Suprapubic skin (tissue), 4 donors: ENCODE results near the gene PVALB. TPM values are rescaled to one million over a fixed set of nuclear protein-coding genes. Genes with fewer than 3 reads are reported as not detected.
"Not testable (repeated sequence)": the region's sequence is repeated elsewhere in the genome, so short reads cannot be mapped to it uniquely, and the experiment has no call there.

ENCODE experiments used
- DNase-seq, 2 donors: peaks; one replicate each; pipeline ENCODE4 v3.0.0-alpha.2; 2019; ENCODE audit warnings: low spot score in 2 of 2
- H3K27ac ChIP-seq: fragments of 200-600 bp; sonication (generic); one replicate; pipeline ENCODE4 v1.5.1; 2019
- H3K27me3 ChIP-seq: fragments of 200-600 bp; sonication (generic); one replicate; pipeline ENCODE4 v1.5.1; 2019
- H3K36me3 ChIP-seq: fragments of 200-600 bp; sonication (generic); one replicate; pipeline ENCODE4 v1.5.1; 2019
- H3K4me1 ChIP-seq: fragments of 200-600 bp; sonication (generic); one replicate; pipeline ENCODE4 v1.5.1; 2019
- H3K4me3 ChIP-seq: fragments of 200-600 bp; sonication (generic); one replicate; pipeline ENCODE4 v1.5.1; 2019; ENCODE audit warnings: mild to moderate bottlenecking
- H3K9me3 ChIP-seq: fragments of 200-600 bp; sonication (generic); one replicate; pipeline ENCODE4 v1.5.1; 2019
- EP300 ChIP-seq: sonication (generic); formaldehyde crosslinking; IDR thresholded peaks from one replicate; pipeline ENCODE4 v1.6.1; 2017; ENCODE audit warnings: antibody characterized with exemption
- POLR2A ChIP-seq, 2 donors: fragments of 450-650 bp; IDR thresholded peaks; one replicate each; pipeline ENCODE4 v1.6.1; 2017; ENCODE audit warnings: antibody characterized with exemption in 2 of 2, mild to moderate bottlenecking in 2 of 2, moderate library complexity in 2 of 2
- POLR2AphosphoS5 ChIP-seq, 3 donors: sonication (generic); formaldehyde crosslinking; IDR thresholded peaks; one replicate each; pipeline ENCODE4 v1.6.1; 2017; ENCODE audit warnings: antibody characterized with exemption in 3 of 3
- whole genome bisulfite sequencing: methylation state at CpG from one replicate; pipeline ENCODE4 v1.1.5; 2018; 5-methylcytosine and 5-hydroxymethylcytosine counted together
- total RNA-seq, 4 donors: library from RNA; depleted of rRNA; stranded (reverse); fragments of >200 nt; gene quantifications; one replicate each; pipeline ENCODE4 v1.1.0, GENCODE V29; 2016
- TF ChIP-seq, protein P1 (sequence below), 2 donors: fragments of 200-600 bp in 1 of 2; fragments of 450-650 bp in 1 of 2; sonication (generic) in 1 of 2; IDR thresholded peaks; one replicate each; pipeline ENCODE4 v1.5.1; 2016 to 2019; ENCODE audit warnings: antibody characterized with exemption in 2 of 2, mild to moderate bottlenecking in 1 of 2, moderate library complexity in 1 of 2

Gene PVALB
- total RNA-seq, 4 donors from 2014 or later: not detected

DNA sequence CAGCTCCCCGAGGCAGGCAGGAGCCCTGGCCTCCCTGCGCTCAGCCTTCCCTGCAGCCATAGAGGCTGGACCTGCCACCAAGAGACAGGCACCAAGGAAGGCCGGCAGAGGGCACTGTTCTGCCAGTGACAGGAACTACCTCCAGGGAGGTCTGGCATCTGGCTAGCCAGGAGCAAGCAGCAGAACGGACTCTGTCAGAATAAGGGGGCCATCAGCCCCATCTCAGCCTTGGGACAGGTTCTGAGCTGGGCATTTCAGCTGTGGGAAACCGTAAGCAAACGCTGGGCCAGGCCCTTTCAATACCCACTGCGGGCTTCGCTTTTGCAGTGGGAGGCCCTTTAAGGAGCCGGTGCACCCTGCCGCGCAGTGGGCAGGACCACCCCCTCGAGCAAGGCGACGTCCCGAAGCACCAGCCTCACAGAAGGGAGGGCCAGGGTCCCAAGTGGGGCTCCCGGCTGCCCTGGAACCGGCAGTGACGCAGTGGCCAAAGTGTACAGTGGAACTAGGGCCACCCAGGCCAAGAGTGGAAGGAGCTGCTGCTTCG is 59.1 kb downstream of the PVALB start:
- Histone ChIP-seq H3K9me3 (no peaks in the 10 kb centered on the region), H3K4me1 (peaks cover 3% of the 10 kb centered on the region), H3K36me3 (no peaks in the 10 kb centered on the region), H3K27ac (no peak overlapping the region), H3K4me3 (no peak overlapping the region), H3K27me3 (peaks cover 23% of the 10 kb centered on the region)
- TF ChIP-seq, protein P1, sequence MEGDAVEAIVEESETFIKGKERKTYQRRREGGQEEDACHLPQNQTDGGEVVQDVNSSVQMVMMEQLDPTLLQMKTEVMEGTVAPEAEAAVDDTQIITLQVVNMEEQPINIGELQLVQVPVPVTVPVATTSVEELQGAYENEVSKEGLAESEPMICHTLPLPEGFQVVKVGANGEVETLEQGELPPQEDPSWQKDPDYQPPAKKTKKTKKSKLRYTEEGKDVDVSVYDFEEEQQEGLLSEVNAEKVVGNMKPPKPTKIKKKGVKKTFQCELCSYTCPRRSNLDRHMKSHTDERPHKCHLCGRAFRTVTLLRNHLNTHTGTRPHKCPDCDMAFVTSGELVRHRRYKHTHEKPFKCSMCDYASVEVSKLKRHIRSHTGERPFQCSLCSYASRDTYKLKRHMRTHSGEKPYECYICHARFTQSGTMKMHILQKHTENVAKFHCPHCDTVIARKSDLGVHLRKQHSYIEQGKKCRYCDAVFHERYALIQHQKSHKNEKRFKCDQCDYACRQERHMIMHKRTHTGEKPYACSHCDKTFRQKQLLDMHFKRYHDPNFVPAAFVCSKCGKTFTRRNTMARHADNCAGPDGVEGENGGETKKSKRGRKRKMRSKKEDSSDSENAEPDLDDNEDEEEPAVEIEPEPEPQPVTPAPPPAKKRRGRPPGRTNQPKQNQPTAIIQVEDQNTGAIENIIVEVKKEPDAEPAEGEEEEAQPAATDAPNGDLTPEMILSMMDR (IDR thresholded peaks at IDR 0.05): peak; percentile 38 to 81
- no peak for TF ChIP-seq POLR2AphosphoS5 (IDR thresholded peaks at IDR 0.05)
- WGBS: 76% methylated on average over 16 of the region's 19 CpGs
- DNase-seq: peak; percentile 75 to 87

DNA sequence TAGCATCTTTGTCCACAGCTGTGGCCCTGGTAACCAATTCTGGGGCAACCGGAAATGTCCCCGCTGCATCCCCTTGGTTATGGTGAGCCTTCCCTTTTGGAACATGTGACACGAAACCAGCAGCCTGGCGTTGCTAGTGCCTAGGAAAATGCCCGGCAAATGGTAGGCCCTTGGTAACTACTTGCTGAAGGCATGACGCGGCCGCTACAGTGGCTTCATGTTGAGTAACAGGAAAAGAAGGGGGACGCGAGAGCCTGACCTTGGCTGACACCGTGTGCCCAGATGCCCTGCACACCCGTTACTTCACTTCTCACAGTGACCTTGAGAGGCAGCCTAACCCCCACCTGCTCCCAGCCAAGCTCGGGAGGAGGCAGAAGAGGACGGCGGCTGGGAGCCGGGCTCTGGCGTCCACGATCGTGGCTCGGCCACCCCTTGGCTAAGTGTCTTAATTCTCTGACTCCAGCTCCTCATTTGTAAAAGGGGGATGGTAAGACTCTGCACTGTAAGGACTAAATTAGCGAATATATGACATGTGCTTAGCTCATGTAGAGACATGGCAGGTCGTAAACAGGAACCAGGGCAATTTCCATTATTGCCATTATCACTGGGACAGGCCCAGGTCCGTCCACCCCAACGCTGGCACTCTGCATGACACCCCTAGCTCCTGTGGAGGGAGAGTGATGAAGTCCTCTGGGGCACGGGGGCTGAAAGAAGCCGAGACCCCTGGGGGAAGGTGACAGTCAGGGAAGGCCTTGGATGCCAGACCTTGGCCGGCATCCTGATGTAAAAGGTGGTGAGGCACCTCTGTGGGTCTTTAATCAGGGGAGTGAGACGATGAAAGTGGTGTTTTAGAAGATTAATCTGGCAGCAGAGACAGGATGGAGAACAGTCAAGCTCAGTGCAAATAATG is 59.8 kb downstream of the PVALB start:
- Histone ChIP-seq H3K27ac (no peak overlapping the region), H3K27me3 (peaks cover 27% of the 10 kb centered on the region), H3K4me1 (peaks cover 7% of the 10 kb centered on the region), H3K9me3 (no peaks in the 10 kb centered on the region), H3K36me3 (no peaks in the 10 kb centered on the region), H3K4me3 (no peak overlapping the region)
- 68% methylated on average over 26 of the region's 28 CpGs for WGBS
- TF ChIP-seq POLR2A (IDR thresholded peaks at IDR 0.05) (no peak), POLR2AphosphoS5 (IDR thresholded peaks at IDR 0.05) (no peak), EP300 (no peak)
- TF ChIP-seq, protein P1 (IDR thresholded peaks at IDR 0.05): no peak
- peak; percentile 50 to 69 for DNase-seq

DNA sequence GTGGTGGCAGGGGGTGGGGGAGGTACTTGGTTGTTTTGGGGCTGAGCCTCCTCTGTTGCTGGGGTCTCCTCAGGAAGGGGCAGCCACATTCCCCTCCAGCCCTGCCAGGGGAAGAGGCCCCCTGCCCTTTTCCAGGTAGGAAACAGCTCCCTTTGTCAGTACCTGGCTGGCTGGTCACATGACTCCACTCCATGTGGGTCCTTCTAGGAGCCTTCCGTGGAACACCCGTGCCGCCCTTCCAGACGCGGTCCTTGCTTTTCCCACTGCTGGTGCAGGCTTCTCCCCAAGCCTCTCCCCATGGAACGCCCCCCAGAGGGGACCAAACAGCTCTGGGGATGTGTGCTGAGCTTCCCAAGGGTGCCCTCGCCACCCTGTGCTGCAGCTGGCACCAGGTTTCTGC is 60.8 kb downstream of the PVALB start:
- Histone ChIP-seq H3K27me3 (peaks cover 27% of the 10 kb centered on the region), H3K4me3 (no peak overlapping the region), H3K9me3 (no peaks in the 10 kb centered on the region), H3K27ac (no peak overlapping the region), H3K36me3 (no peaks in the 10 kb centered on the region), H3K4me1 (peaks cover 7% of the 10 kb centered on the region)
- 63% methylated on average over 7 of the region's 7 CpGs for WGBS
- TF ChIP-seq POLR2AphosphoS5 (IDR thresholded peaks at IDR 0.05): no peak
- TF ChIP-seq POLR2A (IDR thresholded peaks at IDR 0.05): no peak
- DNase-seq: peak; percentile 36 to 41

DNA sequence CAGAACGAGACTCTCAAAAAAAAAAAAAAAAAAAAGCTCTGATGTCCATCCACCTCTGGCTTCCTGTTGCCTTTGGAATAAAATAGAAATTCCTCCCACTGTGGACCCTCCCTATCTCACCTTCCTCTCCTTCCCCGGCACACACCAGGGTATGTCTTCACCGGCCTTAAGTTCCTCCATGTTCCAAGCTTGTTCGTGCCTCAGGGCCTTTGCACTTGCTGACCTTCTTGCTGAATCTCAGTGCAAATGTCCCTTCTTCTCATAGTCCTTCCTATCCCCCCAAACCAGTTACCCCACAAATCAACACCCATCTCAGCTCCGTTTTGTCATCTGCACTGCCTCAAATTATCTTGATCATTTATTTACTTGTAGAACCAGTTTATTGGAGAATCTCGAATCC is 61.5 kb downstream of the PVALB start:
- peak; percentile 6 to 15 for DNase-seq
- Histone ChIP-seq H3K4me3 (no peak overlapping the region), H3K27me3 (peaks cover 27% of the 10 kb centered on the region), H3K4me1 (peaks cover 7% of the 10 kb centered on the region), H3K36me3 (no peaks in the 10 kb centered on the region), H3K9me3 (no peaks in the 10 kb centered on the region), H3K27ac (no peak overlapping the region)
- WGBS: 84% methylated on average over 6 of the region's 6 CpGs
- TF ChIP-seq, protein P1 (IDR thresholded peaks at IDR 0.05): no peak
- TF ChIP-seq EP300: no peak
- no peak for TF ChIP-seq POLR2AphosphoS5 (IDR thresholded peaks at IDR 0.05)
- no peak for TF ChIP-seq POLR2A (IDR thresholded peaks at IDR 0.05)

DNA sequence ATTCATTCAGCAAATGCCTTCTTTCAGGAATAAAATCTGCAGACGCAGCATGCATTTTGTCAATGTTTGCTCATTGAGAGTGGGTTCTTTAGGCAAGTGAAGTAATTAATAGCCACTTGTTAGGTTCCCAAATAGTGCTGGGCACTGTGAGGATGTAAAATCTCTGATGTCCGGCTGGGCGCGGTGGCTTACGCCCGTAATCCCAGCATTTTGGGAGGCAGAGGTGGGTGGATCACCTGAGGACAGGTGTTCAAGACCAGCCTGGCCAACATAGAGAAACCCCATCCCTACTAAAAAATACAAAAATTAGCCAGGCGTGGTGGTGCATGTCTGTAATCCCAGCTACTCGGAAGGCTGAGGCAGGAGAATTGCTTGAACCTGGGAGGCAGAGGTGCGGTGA is 62.0 kb downstream of the PVALB start:
- H3K4me3 ChIP-seq, H3K27ac ChIP-seq, H3K36me3 ChIP-seq, H3K4me1 ChIP-seq, H3K9me3 ChIP-seq: not testable (repeated sequence)
- WGBS: 94% methylated on average over 9 of the region's 9 CpGs
- peaks cover 27% of the 10 kb centered on the region for H3K27me3 ChIP-seq
- DNase-seq: peak; percentile 15 to 24

DNA sequence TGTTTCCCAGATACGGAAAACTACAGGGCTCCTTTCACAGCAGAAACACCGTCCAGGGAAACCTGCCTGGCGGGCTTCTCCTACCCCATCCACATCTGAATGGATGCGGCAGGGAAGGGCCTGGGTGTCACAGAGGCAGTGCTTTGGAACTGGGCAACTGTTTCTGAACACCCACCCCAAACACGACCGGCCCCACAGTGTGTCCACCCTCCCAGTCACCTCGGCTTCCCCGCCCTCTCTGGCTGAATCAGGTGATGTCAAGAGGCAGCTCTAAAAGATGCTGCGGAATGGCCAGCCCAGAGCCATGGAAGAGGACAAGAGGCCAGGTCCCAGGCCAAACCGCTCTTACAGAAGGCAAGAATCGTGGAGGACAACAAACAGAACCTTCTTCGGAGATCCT is 62.9 kb downstream of the PVALB start:
- no peaks in the 10 kb centered on the region for H3K9me3 ChIP-seq
- TF ChIP-seq POLR2AphosphoS5 (IDR thresholded peaks at IDR 0.05) (no peak), EP300 (no peak), POLR2A (IDR thresholded peaks at IDR 0.05) (no peak)
- TF ChIP-seq, protein P1 (IDR thresholded peaks at IDR 0.05): no peak
- H3K4me3 ChIP-seq: no peak overlapping the region
- H3K36me3 ChIP-seq: no peaks in the 10 kb centered on the region
- H3K4me1 ChIP-seq: peaks cover 7% of the 10 kb centered on the region
- DNase-seq: peak; percentile 58 to 76
- no peak overlapping the region for H3K27ac ChIP-seq
- peaks cover 27% of the 10 kb centered on the region for H3K27me3 ChIP-seq
- 85% methylated on average over 10 of the region's 12 CpGs for WGBS
